Measurements from ENCODE around the gene COL5A1. TPM values are rescaled to one million over a fixed set of nuclear protein-coding genes. Genes with fewer than 3 reads are reported as not detected.

Gene COL5A1
- total RNA-seq, 1 donor from 2014 or later = 28.9 TPM

GRCh38 chr9:134869554-134870300 is 228.1 kb downstream of the COL5A1 start:
- H3K4me3 Mint-ChIP-seq (ENCODE audit: unreplicated experiment) = no peak overlapping the region
- H3K27ac Mint-ChIP-seq (ENCODE audit: unreplicated experiment) = no peak overlapping the region
- peaks cover 6% of the 10 kb centered on the region for H3K36me3 Mint-ChIP-seq (ENCODE audit: unreplicated experiment)
- H3K27me3 Mint-ChIP-seq (ENCODE audit: unreplicated experiment) = no peaks in the 10 kb centered on the region
- H3K9me3 Mint-ChIP-seq (ENCODE audit: unreplicated experiment) = no peaks in the 10 kb centered on the region
- no peak for DNase-seq
- peaks cover 7% of the 10 kb centered on the region for H3K4me1 Mint-ChIP-seq (ENCODE audit: low read depth, unreplicated experiment)
- TF ChIP-seq CTCF (IDR thresholded peaks at IDR 0.05; ENCODE audit: partially characterized antibody, unreplicated experiment) = no peak

GRCh38 chr9:134870301-134870694 is 228.7 kb downstream of the COL5A1 start:
- no peak for DNase-seq
- Mint-ChIP-seq H3K27me3 (ENCODE audit: unreplicated experiment) (no peaks in the 10 kb centered on the region), H3K9me3 (ENCODE audit: unreplicated experiment) (no peaks in the 10 kb centered on the region), H3K4me3 (ENCODE audit: unreplicated experiment) (no peak overlapping the region), H3K4me1 (ENCODE audit: low read depth, unreplicated experiment) (peaks cover 7% of the 10 kb centered on the region), H3K27ac (ENCODE audit: unreplicated experiment) (no peak overlapping the region), H3K36me3 (ENCODE audit: unreplicated experiment) (peaks cover 6% of the 10 kb centered on the region)
- TF ChIP-seq CTCF (IDR thresholded peaks at IDR 0.05; ENCODE audit: partially characterized antibody, unreplicated experiment) = no peak

GRCh38 chr9:134870746-134871662 is 229.4 kb downstream of the COL5A1 start:
- no peak for TF ChIP-seq CTCF (IDR thresholded peaks at IDR 0.05; ENCODE audit: partially characterized antibody, unreplicated experiment)
- no peaks in the 10 kb centered on the region for H3K27me3 Mint-ChIP-seq (ENCODE audit: unreplicated experiment)
- no peaks in the 10 kb centered on the region for H3K9me3 Mint-ChIP-seq (ENCODE audit: unreplicated experiment)
- no peak overlapping the region for H3K27ac Mint-ChIP-seq (ENCODE audit: unreplicated experiment)
- no peak overlapping the region for H3K4me3 Mint-ChIP-seq (ENCODE audit: unreplicated experiment)
- H3K4me1 Mint-ChIP-seq (ENCODE audit: low read depth, unreplicated experiment) = peaks cover 7% of the 10 kb centered on the region
- peaks cover 6% of the 10 kb centered on the region for H3K36me3 Mint-ChIP-seq (ENCODE audit: unreplicated experiment)
- DNase-seq = no peak

GRCh38 chr9:134871697-134872340 is 230.2 kb downstream of the COL5A1 start:
- no peak overlapping the region for H3K4me3 Mint-ChIP-seq (ENCODE audit: unreplicated experiment)
- H3K9me3 Mint-ChIP-seq (ENCODE audit: unreplicated experiment) = no peaks in the 10 kb centered on the region
- no peak for TF ChIP-seq CTCF (IDR thresholded peaks at IDR 0.05; ENCODE audit: partially characterized antibody, unreplicated experiment)
- no peak overlapping the region for H3K27ac Mint-ChIP-seq (ENCODE audit: unreplicated experiment)
- no peaks in the 10 kb centered on the region for H3K27me3 Mint-ChIP-seq (ENCODE audit: unreplicated experiment)
- no peak for DNase-seq
- peaks cover 6% of the 10 kb centered on the region for H3K36me3 Mint-ChIP-seq (ENCODE audit: unreplicated experiment)
- H3K4me1 Mint-ChIP-seq (ENCODE audit: low read depth, unreplicated experiment) = peaks cover 7% of the 10 kb centered on the region

Data from glutamatergic neuron (in vitro differentiated cells).